Activated T-cell treated with anti-CD3 and anti-CD28 coated beads, Interleukin-2, amount 50 U/mL, for 4 hours (primary cell): ENCODE results near the gene RXRA. TPM values are rescaled to one million over a fixed set of nuclear protein-coding genes. Genes with fewer than 3 reads are reported as not detected.

ENCODE experiments used
- ATAC-seq, 2 donors: fragments of 200-7000 bp; cut with Tn5 transposase; one replicate each; pipeline ENCODE4 v1.10.0; 2021
- DNase-seq: peaks from one replicate; pipeline ENCODE4 v3.0.0-alpha.2; 2020
- H3K27me3 Mint-ChIP-seq: one replicate; pipeline ENCODE4 v1.8.0; 2021; ENCODE audit warnings: low read depth, mixed read lengths
- H3K36me3 Mint-ChIP-seq: one replicate; pipeline ENCODE4 v1.8.0; 2022; ENCODE audit warnings: mixed read lengths; ENCODE audit not compliant: insufficient read depth
- H3K4me1 Mint-ChIP-seq: one replicate; pipeline ENCODE4 v1.8.0; 2021; ENCODE audit warnings: low read depth, mixed read lengths
- H3K4me3 Mint-ChIP-seq: one replicate; pipeline ENCODE4 v1.8.0; 2021; ENCODE audit warnings: mild to moderate bottlenecking, moderate library complexity, mixed read lengths
- H3K9me3 Mint-ChIP-seq: one replicate; pipeline ENCODE4 v1.8.0; 2021; ENCODE audit warnings: mixed read lengths
- total RNA-seq, 3 donors: library from RNA; stranded (reverse); gene quantifications; one replicate each; pipeline ENCODE4 v1.2.1, GENCODE V29; 2021

The RXRA gene
- total RNA-seq, 3 donors from 2014 or later: 4.7 to 7.6 (median 4.7) TPM

GRCh38 chr9:134341306-134341705, 15.1 kb downstream of the RXRA start:
- ATAC-seq (no peak), DNase-seq (no peak)
- no peaks in the 10 kb centered on the region for H3K27me3 Mint-ChIP-seq
- peaks cover 13% of the 10 kb centered on the region for H3K4me1 Mint-ChIP-seq
- no peak overlapping the region for H3K4me3 Mint-ChIP-seq
- H3K36me3 Mint-ChIP-seq: no peaks in the 10 kb centered on the region
- H3K9me3 Mint-ChIP-seq: no peaks in the 10 kb centered on the region

- Mint-ChIP-seq H3K9me3 (no peaks in the 10 kb centered on the region), H3K27me3 (no peaks in the 10 kb centered on the region), H3K36me3 (no peaks in the 10 kb centered on the region), H3K4me1 (peaks cover 13% of the 10 kb centered on the region), H3K4me3 (no peak overlapping the region)
- DNase-seq (no peak), ATAC-seq (no peak)
These were observed 15.9 kb downstream of the RXRA start for GRCh38 chr9:134341929-134342745.

- Mint-ChIP-seq H3K4me1 (peaks cover 13% of the 10 kb centered on the region), H3K27me3 (no peaks in the 10 kb centered on the region), H3K4me3 (no peak overlapping the region), H3K36me3 (no peaks in the 10 kb centered on the region), H3K9me3 (no peaks in the 10 kb centered on the region)
- no peak for DNase-seq
- no peak for ATAC-seq
These were observed 16.5 kb downstream of the RXRA start for GRCh38 chr9:134342746-134343115.

- DNase-seq: no peak
- no peaks in the 10 kb centered on the region for H3K36me3 Mint-ChIP-seq
- no peaks in the 10 kb centered on the region for H3K9me3 Mint-ChIP-seq
- H3K4me3 Mint-ChIP-seq: no peak overlapping the region
- no peak for ATAC-seq
- no peaks in the 10 kb centered on the region for H3K27me3 Mint-ChIP-seq
- H3K4me1 Mint-ChIP-seq: peaks cover 15% of the 10 kb centered on the region
These were observed 17.4 kb downstream of the RXRA start for GRCh38 chr9:134343637-134344036.

GRCh38 chr9:134344068-134344799, 18.0 kb downstream of the RXRA start:
- peak; percentile 52 to 77 for ATAC-seq
- DNase-seq: peak; percentile 17
- H3K9me3 Mint-ChIP-seq: no peaks in the 10 kb centered on the region
- H3K4me1 Mint-ChIP-seq: peaks cover 15% of the 10 kb centered on the region
- H3K36me3 Mint-ChIP-seq: no peaks in the 10 kb centered on the region
- no peaks in the 10 kb centered on the region for H3K27me3 Mint-ChIP-seq
- H3K4me3 Mint-ChIP-seq: no peak overlapping the region

GRCh38 chr9:134344800-134345310, 18.6 kb downstream of the RXRA start:
- ATAC-seq (no peak), DNase-seq (no peak)
- no peak overlapping the region for H3K4me3 Mint-ChIP-seq
- no peaks in the 10 kb centered on the region for H3K36me3 Mint-ChIP-seq
- H3K9me3 Mint-ChIP-seq: no peaks in the 10 kb centered on the region
- H3K4me1 Mint-ChIP-seq: peaks cover 15% of the 10 kb centered on the region
- no peaks in the 10 kb centered on the region for H3K27me3 Mint-ChIP-seq

DNA sequence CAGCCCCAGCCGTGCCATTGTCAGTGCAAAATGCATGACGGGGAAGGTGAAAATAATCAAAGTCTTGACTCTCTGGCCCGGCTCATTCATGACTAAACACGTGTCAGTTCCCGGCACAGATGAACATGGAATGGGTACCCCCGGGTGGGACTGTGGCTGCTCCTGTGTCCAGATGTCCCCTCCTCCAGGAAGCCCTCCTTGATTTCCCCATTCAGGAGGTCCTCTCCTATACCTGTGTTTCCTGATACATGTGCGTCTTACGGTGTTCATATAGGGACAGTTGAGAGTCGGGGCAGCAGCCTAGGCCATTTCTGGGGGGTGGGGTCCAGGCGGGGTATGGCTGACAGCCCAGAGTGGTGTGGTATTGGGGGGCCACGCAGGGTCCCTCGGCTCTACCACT, 19.5 kb downstream of the RXRA start:
- Mint-ChIP-seq H3K4me1 (peaks cover 15% of the 10 kb centered on the region), H3K36me3 (no peaks in the 10 kb centered on the region), H3K27me3 (no peaks in the 10 kb centered on the region), H3K4me3 (no peak overlapping the region), H3K9me3 (no peaks in the 10 kb centered on the region)
- DNase-seq: no peak
- ATAC-seq: no peak

- Mint-ChIP-seq H3K9me3 (no peaks in the 10 kb centered on the region), H3K4me1 (peaks cover 15% of the 10 kb centered on the region), H3K36me3 (no peaks in the 10 kb centered on the region), H3K4me3 (no peak overlapping the region), H3K27me3 (no peaks in the 10 kb centered on the region)
- ATAC-seq: no peak
- no peak for DNase-seq
These were observed 19.9 kb downstream of the RXRA start for GRCh38 chr9:134346151-134346550.

DNA sequence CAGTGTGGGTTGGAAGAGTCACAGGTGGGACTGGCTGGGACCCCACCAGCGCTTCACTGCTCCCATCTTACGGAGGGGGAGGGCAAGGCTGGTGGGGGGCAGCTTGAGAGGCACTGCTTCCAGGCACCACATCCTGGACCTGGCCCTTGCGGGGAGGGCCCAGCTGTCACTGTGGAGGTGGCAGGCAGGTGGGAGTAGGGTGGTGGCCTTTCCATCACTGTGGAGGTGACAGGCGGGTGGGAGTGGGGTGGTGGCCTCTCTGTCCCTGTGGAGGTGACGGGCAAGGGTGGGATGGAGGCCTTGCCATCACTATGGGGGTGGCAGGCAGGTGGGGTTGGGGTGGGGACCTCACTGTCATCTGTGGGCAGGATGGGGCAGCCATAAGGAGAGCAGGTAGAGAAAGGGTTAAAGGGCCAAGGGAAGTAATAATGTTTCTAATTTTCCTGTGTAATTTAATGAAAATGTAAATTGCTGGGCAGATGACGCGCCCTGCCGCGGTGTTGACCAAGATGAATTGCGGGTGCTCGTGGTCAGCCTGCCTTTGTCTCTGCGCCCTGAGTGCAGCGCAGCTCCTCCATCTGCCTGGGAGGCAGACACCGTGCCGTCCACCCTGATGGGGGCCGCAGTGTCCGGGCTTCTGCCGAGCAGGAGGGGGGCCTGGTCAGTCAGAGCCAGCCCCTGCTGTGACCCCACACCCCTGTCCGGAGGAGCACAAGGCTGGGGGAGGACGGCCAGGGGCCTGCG, 20.8 kb downstream of the RXRA start:
- H3K27me3 Mint-ChIP-seq: no peaks in the 10 kb centered on the region
- no peaks in the 10 kb centered on the region for H3K36me3 Mint-ChIP-seq
- peaks cover 18% of the 10 kb centered on the region for H3K4me1 Mint-ChIP-seq
- no peaks in the 10 kb centered on the region for H3K9me3 Mint-ChIP-seq
- no peak for DNase-seq
- no peak overlapping the region for H3K4me3 Mint-ChIP-seq
- no peak for ATAC-seq

GRCh38 chr9:134347996-134348395, 21.7 kb downstream of the RXRA start:
- H3K4me1 Mint-ChIP-seq: peaks cover 16% of the 10 kb centered on the region

DNA sequence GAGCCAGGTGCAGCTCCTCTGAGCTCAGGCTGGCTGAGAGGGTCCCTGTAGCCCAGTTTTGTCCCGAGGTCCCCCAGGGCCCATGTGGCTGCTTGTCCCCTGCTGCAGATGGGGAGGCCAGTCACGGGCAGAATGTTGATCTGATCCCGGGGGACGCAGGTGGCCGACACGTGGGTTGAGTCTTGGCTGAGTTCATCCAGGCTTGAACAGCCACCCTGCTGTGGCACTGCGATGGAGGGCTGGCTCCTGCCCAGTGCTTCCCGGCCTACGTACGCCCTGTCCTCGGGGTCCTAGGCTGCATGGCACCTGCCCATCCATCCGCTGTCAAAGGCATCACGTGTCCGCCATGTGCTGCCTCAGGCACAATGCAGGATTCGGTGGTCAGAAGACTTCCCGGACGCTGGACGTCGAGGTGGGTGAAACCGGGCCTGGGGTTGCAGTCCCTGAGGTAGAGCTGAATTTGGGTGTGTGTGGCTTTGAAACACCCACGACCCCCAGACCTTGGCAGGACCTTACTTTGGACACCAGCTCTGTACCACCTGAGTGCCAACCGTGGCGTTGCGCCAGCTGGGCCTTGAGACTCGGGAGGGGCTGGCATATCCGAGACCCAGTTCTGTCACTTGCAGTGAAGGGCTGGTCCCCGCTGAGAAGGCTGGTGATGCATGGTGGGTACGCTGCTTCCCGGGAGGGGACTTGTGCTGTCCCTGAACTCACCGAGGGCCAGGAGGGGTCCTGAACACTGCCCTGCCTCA, 22.3 kb downstream of the RXRA start:
- ATAC-seq: no peak
- H3K36me3 Mint-ChIP-seq: no peaks in the 10 kb centered on the region
- no peaks in the 10 kb centered on the region for H3K27me3 Mint-ChIP-seq
- H3K4me3 Mint-ChIP-seq: no peak overlapping the region
- peaks cover 12% of the 10 kb centered on the region for H3K4me1 Mint-ChIP-seq
- H3K9me3 Mint-ChIP-seq: no peaks in the 10 kb centered on the region
- DNase-seq: no peak

More at GRCh38 chr9:134347996-134348395, 21.7 kb downstream of the RXRA start:
- DNase-seq (no peak), ATAC-seq (no peak)
- no peak overlapping the region for H3K4me3 Mint-ChIP-seq
- no peaks in the 10 kb centered on the region for H3K9me3 Mint-ChIP-seq
- no peaks in the 10 kb centered on the region for H3K27me3 Mint-ChIP-seq
- H3K36me3 Mint-ChIP-seq: no peaks in the 10 kb centered on the region

DNA sequence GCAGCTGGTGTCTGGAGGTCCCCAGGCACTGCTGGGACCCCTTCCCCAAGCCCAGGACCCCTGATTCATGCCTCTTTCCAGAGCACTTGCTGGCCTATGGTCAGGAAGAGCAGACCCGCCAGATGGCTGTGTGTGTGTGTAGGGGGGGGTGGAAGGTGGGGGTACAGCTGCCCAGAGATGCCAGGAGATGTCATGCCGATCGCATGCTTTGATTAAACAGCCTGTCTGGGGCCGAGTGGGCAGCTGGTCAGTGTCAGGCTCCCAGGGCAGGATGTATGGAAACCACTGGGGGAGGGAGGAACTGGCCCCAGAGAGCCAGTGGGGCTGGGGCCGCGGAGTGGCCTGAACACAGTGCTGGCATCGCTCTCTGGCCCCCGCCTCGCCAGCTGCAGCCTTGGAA, 23.7 kb downstream of the RXRA start:
- no peak for DNase-seq
- Mint-ChIP-seq H3K4me3 (no peak overlapping the region), H3K36me3 (no peaks in the 10 kb centered on the region), H3K27me3 (no peaks in the 10 kb centered on the region), H3K9me3 (no peaks in the 10 kb centered on the region), H3K4me1 (peaks cover 5% of the 10 kb centered on the region)
- no peak for ATAC-seq

GRCh38 chr9:134350416-134350994, 24.2 kb downstream of the RXRA start:
- H3K27me3 Mint-ChIP-seq: no peaks in the 10 kb centered on the region
- H3K36me3 Mint-ChIP-seq: no peaks in the 10 kb centered on the region
- H3K4me3 Mint-ChIP-seq: no peak overlapping the region
- no peaks in the 10 kb centered on the region for H3K9me3 Mint-ChIP-seq
- no peak for ATAC-seq
- DNase-seq: no peak
- peaks cover 5% of the 10 kb centered on the region for H3K4me1 Mint-ChIP-seq
